Lower leg skin (tissue), 3 donors: ENCODE data around the gene MYOT.

Source experiments
- POLR2A ChIP-seq, 2 donors: fragments of 450-650 bp; IDR thresholded peaks; one replicate each; pipeline ENCODE4 v1.6.1; 2016 to 2017; ENCODE audit warnings: antibody characterized with exemption in 2 of 2, mild to moderate bottlenecking in 1 of 2, moderate library complexity in 1 of 2
- TF ChIP-seq, protein P1 (sequence below), 3 donors: fragments of 450-650 bp; IDR thresholded peaks; one replicate each; pipeline ENCODE4 v1.5.1; 2016; ENCODE audit warnings: antibody characterized with exemption in 3 of 3, mild to moderate bottlenecking in 3 of 3, moderate library complexity in 2 of 3

DNA sequence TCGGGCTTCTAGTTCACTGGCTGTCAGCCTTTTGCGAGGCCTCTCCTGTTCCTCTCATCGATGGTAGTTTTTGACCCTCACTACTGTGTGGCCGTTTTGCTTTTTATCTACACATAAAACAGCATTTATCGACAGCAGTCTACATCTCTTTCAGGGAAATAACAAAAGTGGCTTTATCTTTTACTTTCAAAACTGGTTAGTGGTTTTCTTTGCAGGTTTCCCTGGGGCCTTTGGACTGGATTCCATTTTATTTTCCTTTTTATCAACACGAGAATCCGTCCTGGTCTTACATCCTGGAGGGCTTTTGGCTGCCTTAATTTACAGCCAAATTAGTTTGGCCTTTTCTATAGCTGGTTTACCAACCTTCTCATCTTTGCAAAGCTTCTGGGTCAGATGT is 20.8 kb downstream of the MYOT start:
- TF ChIP-seq POLR2A (IDR thresholded peaks at IDR 0.05): no peak
- TF ChIP-seq, protein P1, sequence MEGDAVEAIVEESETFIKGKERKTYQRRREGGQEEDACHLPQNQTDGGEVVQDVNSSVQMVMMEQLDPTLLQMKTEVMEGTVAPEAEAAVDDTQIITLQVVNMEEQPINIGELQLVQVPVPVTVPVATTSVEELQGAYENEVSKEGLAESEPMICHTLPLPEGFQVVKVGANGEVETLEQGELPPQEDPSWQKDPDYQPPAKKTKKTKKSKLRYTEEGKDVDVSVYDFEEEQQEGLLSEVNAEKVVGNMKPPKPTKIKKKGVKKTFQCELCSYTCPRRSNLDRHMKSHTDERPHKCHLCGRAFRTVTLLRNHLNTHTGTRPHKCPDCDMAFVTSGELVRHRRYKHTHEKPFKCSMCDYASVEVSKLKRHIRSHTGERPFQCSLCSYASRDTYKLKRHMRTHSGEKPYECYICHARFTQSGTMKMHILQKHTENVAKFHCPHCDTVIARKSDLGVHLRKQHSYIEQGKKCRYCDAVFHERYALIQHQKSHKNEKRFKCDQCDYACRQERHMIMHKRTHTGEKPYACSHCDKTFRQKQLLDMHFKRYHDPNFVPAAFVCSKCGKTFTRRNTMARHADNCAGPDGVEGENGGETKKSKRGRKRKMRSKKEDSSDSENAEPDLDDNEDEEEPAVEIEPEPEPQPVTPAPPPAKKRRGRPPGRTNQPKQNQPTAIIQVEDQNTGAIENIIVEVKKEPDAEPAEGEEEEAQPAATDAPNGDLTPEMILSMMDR (IDR thresholded peaks at IDR 0.05): no peak
